ENCODE measurements around the gene COL21A1. TPM values are rescaled to one million over a fixed set of nuclear protein-coding genes. Genes with fewer than 3 reads are reported as not detected.

COL21A1 gene
- total and polyA plus RNA-seq, 3 experiments from 2014 or later = not detected

- H3K9me3 ChIP-seq (ENCODE audit: low read length) = no peaks in the 10 kb centered on the region
- ChIA-PET POLR2A (no interaction called here), CTCF (no interaction called here)
- H3K36me3 ChIP-seq (ENCODE audit: insufficient read depth, low read length) = no peaks in the 10 kb centered on the region
- Mint-ChIP-seq H3K27ac (no peak overlapping the region), H3K27me3 (no peaks in the 10 kb centered on the region), H3K9me3 (peaks cover 0 to 24% (median 9%) of the 10 kb centered on the region in 5 donors), H3K4me3 (no peak overlapping the region), H3K4me1 (no peaks in the 10 kb centered on the region), H3K36me3 (no peaks in the 10 kb centered on the region)
- no peak for DNase-seq
- H3K27me3 ChIP-seq (ENCODE audit: insufficient read depth, low read length, poor library complexity, severe bottlenecking) = no peaks in the 10 kb centered on the region
- H3K4me1 ChIP-seq (ENCODE audit: insufficient read depth, low read length) = no peaks in the 10 kb centered on the region
- H3K27ac ChIP-seq (ENCODE audit: low read depth, low read length) = no peak overlapping the region
- H3K4me3 ChIP-seq (ENCODE audit: low read length) = no peak overlapping the region
Observed at GRCh38 chr6:56223995-56224394, 23.4 kb downstream of the COL21A1 start.

- Histone ChIP-seq H3K9me3 (ENCODE audit: low read length) (no peaks in the 10 kb centered on the region), H3K4me3 (ENCODE audit: low read length) (no peak overlapping the region), H3K27me3 (ENCODE audit: insufficient read depth, low read length, poor library complexity, severe bottlenecking) (no peaks in the 10 kb centered on the region), H3K27ac (ENCODE audit: low read depth, low read length) (no peak overlapping the region), H3K4me1 (ENCODE audit: insufficient read depth, low read length) (no peaks in the 10 kb centered on the region), H3K36me3 (ENCODE audit: insufficient read depth, low read length) (no peaks in the 10 kb centered on the region)
- Mint-ChIP-seq H3K9me3 (peaks cover 0 to 30% (median 6%) of the 10 kb centered on the region in 5 donors), H3K36me3 (no peaks in the 10 kb centered on the region), H3K4me3 (no peak overlapping the region), H3K27ac (no peak overlapping the region), H3K27me3 (no peaks in the 10 kb centered on the region), H3K4me1 (no peaks in the 10 kb centered on the region)
- POLR2A ChIA-PET = no interaction called here
- CTCF ChIA-PET = no interaction called here
- DNase-seq = no peak
Observed at GRCh38 chr6:56222499-56222898, 24.9 kb downstream of the COL21A1 start.

DNA sequence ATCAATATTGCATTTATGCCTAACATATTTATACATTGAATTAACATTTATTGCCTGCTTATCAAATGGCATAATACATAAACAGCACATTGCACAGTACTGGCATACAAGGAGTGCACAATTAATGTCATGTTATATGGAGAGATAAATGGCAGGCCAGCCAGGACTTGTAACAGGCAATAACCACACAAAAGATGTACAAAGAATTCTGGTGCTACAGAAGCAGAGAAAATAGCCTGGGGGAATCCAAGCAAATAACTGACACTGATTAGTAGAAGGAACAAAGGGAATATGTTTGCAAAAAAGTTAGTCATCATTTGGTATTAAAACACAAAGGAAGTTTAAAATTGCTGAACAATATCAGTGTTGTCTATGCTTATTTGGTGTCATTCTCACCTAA is 27.3 kb downstream of the COL21A1 start:
- peaks cover 0 to 27% (median 5%) of the 10 kb centered on the region in 5 donors for H3K9me3 Mint-ChIP-seq
- ChIA-PET CTCF (no interaction called here), POLR2A (no interaction called here)
- no peak overlapping the region for H3K27ac Mint-ChIP-seq
- DNase-seq = no peak
- no peaks in the 10 kb centered on the region for H3K36me3 Mint-ChIP-seq
- H3K36me3 ChIP-seq (ENCODE audit: insufficient read depth, low read length) = no peaks in the 10 kb centered on the region
- no peaks in the 10 kb centered on the region for H3K27me3 Mint-ChIP-seq
- no peak overlapping the region for H3K4me3 Mint-ChIP-seq
- no peaks in the 10 kb centered on the region for H3K4me1 ChIP-seq (ENCODE audit: insufficient read depth, low read length)
- H3K27ac ChIP-seq (ENCODE audit: low read depth, low read length) = no peak overlapping the region
- no peaks in the 10 kb centered on the region for H3K9me3 ChIP-seq (ENCODE audit: low read length)
- H3K4me3 ChIP-seq (ENCODE audit: low read length) = no peak overlapping the region
- no peaks in the 10 kb centered on the region for H3K4me1 Mint-ChIP-seq
- no peaks in the 10 kb centered on the region for H3K27me3 ChIP-seq (ENCODE audit: insufficient read depth, low read length, poor library complexity, severe bottlenecking)

- DNase-seq = no peak
- no peaks in the 10 kb centered on the region for H3K4me1 Mint-ChIP-seq
- ChIA-PET POLR2A (no interaction called here), CTCF (no interaction called here)
- no peak overlapping the region for H3K4me3 Mint-ChIP-seq
- Histone ChIP-seq H3K27me3 (ENCODE audit: insufficient read depth, low read length, poor library complexity, severe bottlenecking) (no peaks in the 10 kb centered on the region), H3K27ac (ENCODE audit: low read depth, low read length) (no peak overlapping the region), H3K4me1 (ENCODE audit: insufficient read depth, low read length) (no peaks in the 10 kb centered on the region), H3K36me3 (ENCODE audit: insufficient read depth, low read length) (no peaks in the 10 kb centered on the region), H3K9me3 (ENCODE audit: low read length) (no peaks in the 10 kb centered on the region), H3K4me3 (ENCODE audit: low read length) (no peak overlapping the region)
- H3K9me3 Mint-ChIP-seq = peaks cover 0 to 16% (median 6%) of the 10 kb centered on the region in 5 donors
- no peaks in the 10 kb centered on the region for H3K27me3 Mint-ChIP-seq
- H3K27ac Mint-ChIP-seq = no peak overlapping the region
- no peaks in the 10 kb centered on the region for H3K36me3 Mint-ChIP-seq
Observed at GRCh38 chr6:56214703-56215101, 32.7 kb downstream of the COL21A1 start.

GRCh38 chr6:56214041-56214702 is 33.2 kb downstream of the COL21A1 start:
- H3K4me1 Mint-ChIP-seq = no peaks in the 10 kb centered on the region
- ChIA-PET POLR2A (no interaction called here), CTCF (no interaction called here)
- H3K9me3 ChIP-seq (ENCODE audit: low read length) = no peaks in the 10 kb centered on the region
- H3K27me3 ChIP-seq (ENCODE audit: insufficient read depth, low read length, poor library complexity, severe bottlenecking) = no peaks in the 10 kb centered on the region
- no peaks in the 10 kb centered on the region for H3K36me3 ChIP-seq (ENCODE audit: insufficient read depth, low read length)
- peaks cover 0 to 12% (median 6%) of the 10 kb centered on the region in 5 donors for H3K9me3 Mint-ChIP-seq
- H3K4me1 ChIP-seq (ENCODE audit: insufficient read depth, low read length) = no peaks in the 10 kb centered on the region
- DNase-seq = no peak
- H3K4me3 Mint-ChIP-seq = no peak overlapping the region
- H3K27ac ChIP-seq (ENCODE audit: low read depth, low read length) = no peak overlapping the region
- H3K4me3 ChIP-seq (ENCODE audit: low read length) = no peak overlapping the region
- no peaks in the 10 kb centered on the region for H3K27me3 Mint-ChIP-seq
- H3K36me3 Mint-ChIP-seq = no peaks in the 10 kb centered on the region
- no peak overlapping the region for H3K27ac Mint-ChIP-seq

DNA sequence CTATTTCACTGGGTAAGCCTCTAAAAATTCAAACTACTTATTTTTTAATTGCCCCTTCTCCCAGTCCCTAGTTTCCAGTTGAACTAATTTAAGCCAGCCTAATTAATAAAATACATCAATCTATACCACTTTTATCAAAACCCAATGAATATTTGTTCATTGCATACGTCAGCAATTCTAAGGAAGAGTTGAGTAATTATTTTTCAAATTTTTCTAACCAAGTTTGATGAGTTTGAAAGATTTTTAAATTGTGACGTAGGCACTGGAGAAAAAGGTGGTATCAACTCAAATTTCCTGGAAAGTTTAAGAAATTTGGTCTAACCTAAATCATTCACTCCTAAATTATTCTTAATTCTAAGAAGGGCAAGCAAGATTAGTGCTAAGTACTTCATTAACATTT is 35.7 kb downstream of the COL21A1 start:
- POLR2A ChIA-PET = no interaction called here
- H3K27me3 ChIP-seq (ENCODE audit: insufficient read depth, low read length, poor library complexity, severe bottlenecking) = no peaks in the 10 kb centered on the region

DNA sequence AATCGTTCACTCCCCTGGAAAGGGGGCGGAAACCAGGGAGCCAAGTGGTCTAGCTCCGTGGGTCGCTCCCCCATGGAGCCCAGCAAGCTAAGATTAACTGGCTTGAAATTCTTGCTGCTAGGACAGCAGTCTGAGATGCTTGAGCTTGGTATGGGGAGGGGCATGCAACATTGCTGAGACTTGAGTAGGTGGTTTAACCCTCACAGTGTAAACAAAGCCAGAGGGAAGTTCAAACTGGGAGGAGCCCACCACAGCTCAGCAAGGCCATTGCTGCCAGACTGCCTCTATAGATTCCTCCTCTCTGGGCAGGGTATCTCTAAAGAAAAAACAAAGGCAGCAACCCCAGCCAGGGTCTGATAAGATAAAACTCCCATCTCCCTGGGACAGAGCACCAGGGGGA is 43.2 kb downstream of the COL21A1 start:
- Mint-ChIP-seq H3K27me3 (peaks cover 0 to 1% of the 10 kb centered on the region in 2 donors), H3K36me3 (no peaks in the 10 kb centered on the region), H3K4me1 (no peaks in the 10 kb centered on the region), H3K9me3 (peaks cover 9 to 35% (median 17%) of the 10 kb centered on the region in 5 donors), H3K27ac (no peak overlapping the region), H3K4me3 (no peak overlapping the region)
- no peak overlapping the region for H3K27ac ChIP-seq (ENCODE audit: low read depth, low read length)
- ChIA-PET POLR2A (no interaction called here), CTCF (no interaction called here)
- H3K9me3 ChIP-seq (ENCODE audit: low read length) = no peaks in the 10 kb centered on the region
- no peaks in the 10 kb centered on the region for H3K4me1 ChIP-seq (ENCODE audit: insufficient read depth, low read length)
- H3K27me3 ChIP-seq (ENCODE audit: insufficient read depth, low read length, poor library complexity, severe bottlenecking) = no peaks in the 10 kb centered on the region
- no peaks in the 10 kb centered on the region for H3K36me3 ChIP-seq (ENCODE audit: insufficient read depth, low read length)
- H3K4me3 ChIP-seq (ENCODE audit: low read length) = no peak overlapping the region
- no peak for DNase-seq

More for the DNA sequence above, 35.7 kb downstream of the COL21A1 start:
- no peak overlapping the region for H3K27ac ChIP-seq (ENCODE audit: low read depth, low read length)
- Mint-ChIP-seq H3K4me1 (no peaks in the 10 kb centered on the region), H3K9me3 (peaks cover 8 to 22% (median 15%) of the 10 kb centered on the region in 5 donors), H3K27me3 (peaks cover 0 to 1% of the 10 kb centered on the region in 2 donors), H3K27ac (no peak overlapping the region), H3K36me3 (no peaks in the 10 kb centered on the region), H3K4me3 (no peak overlapping the region)
- no peak for DNase-seq
- H3K4me1 ChIP-seq (ENCODE audit: insufficient read depth, low read length) = no peaks in the 10 kb centered on the region
- CTCF ChIA-PET = no interaction called here
- no peaks in the 10 kb centered on the region for H3K9me3 ChIP-seq (ENCODE audit: low read length)
- no peaks in the 10 kb centered on the region for H3K36me3 ChIP-seq (ENCODE audit: insufficient read depth, low read length)
- H3K4me3 ChIP-seq (ENCODE audit: low read length) = no peak overlapping the region

- POLR2A ChIA-PET = no interaction called here
- CTCF ChIA-PET = no interaction called here
- H3K27me3 Mint-ChIP-seq = no peaks in the 10 kb centered on the region
Observed at GRCh38 chr6:56199956-56200355, 47.4 kb downstream of the COL21A1 start.

More at GRCh38 chr6:56199956-56200355, 47.4 kb downstream of the COL21A1 start:
- no peak overlapping the region for H3K27ac Mint-ChIP-seq
- H3K36me3 Mint-ChIP-seq = no peaks in the 10 kb centered on the region
- H3K9me3 Mint-ChIP-seq = peaks cover 0 to 37% (median 14%) of the 10 kb centered on the region in 5 donors
- no peaks in the 10 kb centered on the region for H3K4me1 ChIP-seq (ENCODE audit: insufficient read depth, low read length)
- H3K4me3 Mint-ChIP-seq = no peak overlapping the region
- H3K27ac ChIP-seq (ENCODE audit: low read depth, low read length) = no peak overlapping the region
- H3K9me3 ChIP-seq (ENCODE audit: low read length) = no peaks in the 10 kb centered on the region
- H3K27me3 ChIP-seq (ENCODE audit: insufficient read depth, low read length, poor library complexity, severe bottlenecking) = no peaks in the 10 kb centered on the region
- H3K36me3 ChIP-seq (ENCODE audit: insufficient read depth, low read length) = no peaks in the 10 kb centered on the region
- no peak for DNase-seq
- H3K4me1 Mint-ChIP-seq = no peaks in the 10 kb centered on the region
- no peak overlapping the region for H3K4me3 ChIP-seq (ENCODE audit: low read length)
